ENCODE data around the gene OPTC.
"Not testable (repeated sequence)": the region's sequence is repeated elsewhere in the genome, so short reads cannot be mapped to it uniquely, and the experiment has no call there.

OPTC gene

GRCh38 chr1:203492748-203493130 is 1.2 kb upstream of the OPTC start:
- DNase-seq = no peak

- no peak for DNase-seq
These were observed 1.9 kb downstream of the OPTC start for GRCh38 chr1:203495845-203496244.

- DNase-seq = no peak
These were observed 3.4 kb downstream of the OPTC start for GRCh38 chr1:203497269-203497777.

- DNase-seq = no peak
These were observed 5.8 kb downstream of the OPTC start for GRCh38 chr1:203499643-203500278.

GRCh38 chr1:203500279-203500678 is 6.3 kb downstream of the OPTC start:
- DNase-seq = no peak

- no peak for DNase-seq
These were observed 9.9 kb downstream of the OPTC start for GRCh38 chr1:203503836-203504235.

- peak; percentile 79 for DNase-seq
These were observed 10.7 kb downstream of the OPTC start for GRCh38 chr1:203504400-203505250.

- no peak for DNase-seq
These were observed 11.7 kb downstream of the OPTC start for GRCh38 chr1:203505526-203506204.

GRCh38 chr1:203506858-203507626 is 13.1 kb downstream of the OPTC start:
- DNase-seq = no peak

GRCh38 chr1:203507759-203508158 is 13.8 kb downstream of the OPTC start:
- no peak for DNase-seq

GRCh38 chr1:203508463-203509073 is 14.6 kb downstream of the OPTC start:
- DNase-seq = no peak

- no peak for DNase-seq
These were observed 15.2 kb downstream of the OPTC start for GRCh38 chr1:203509135-203509534.

- DNase-seq = no peak
These were observed 17.6 kb downstream of the OPTC start for GRCh38 chr1:203511513-203511912.

- DNase-seq = no peak
These were observed 18.0 kb downstream of the OPTC start for GRCh38 chr1:203511930-203512329.

- no peak for DNase-seq
These were observed 18.5 kb downstream of the OPTC start for GRCh38 chr1:203512517-203512847.

GRCh38 chr1:203512848-203513584 is 19.1 kb downstream of the OPTC start:
- DNase-seq = no peak

- DNase-seq = no peak
These were observed 19.7 kb downstream of the OPTC start for GRCh38 chr1:203513585-203514031.

- DNase-seq = no peak
These were observed 22.2 kb downstream of the OPTC start for GRCh38 chr1:203516184-203516583.

- DNase-seq = no peak
These were observed 23.0 kb downstream of the OPTC start for GRCh38 chr1:203516906-203517305.

- no peak for DNase-seq
These were observed 23.6 kb downstream of the OPTC start for GRCh38 chr1:203517426-203518110.

- DNase-seq = not testable (repeated sequence)
These were observed 24.2 kb downstream of the OPTC start for GRCh38 chr1:203518139-203518538.

All from NCI-H1105 treated with DMSO at 0.1 percent for 48 hours (cell line).